ENCODE results near the gene EVI2B. TPM values are rescaled to one million over a fixed set of nuclear protein-coding genes. Genes with fewer than 3 reads are reported as not detected.

EVI2B gene
- polyA plus RNA-seq, 1 donor from 2014 or later, result not detected

DNA sequence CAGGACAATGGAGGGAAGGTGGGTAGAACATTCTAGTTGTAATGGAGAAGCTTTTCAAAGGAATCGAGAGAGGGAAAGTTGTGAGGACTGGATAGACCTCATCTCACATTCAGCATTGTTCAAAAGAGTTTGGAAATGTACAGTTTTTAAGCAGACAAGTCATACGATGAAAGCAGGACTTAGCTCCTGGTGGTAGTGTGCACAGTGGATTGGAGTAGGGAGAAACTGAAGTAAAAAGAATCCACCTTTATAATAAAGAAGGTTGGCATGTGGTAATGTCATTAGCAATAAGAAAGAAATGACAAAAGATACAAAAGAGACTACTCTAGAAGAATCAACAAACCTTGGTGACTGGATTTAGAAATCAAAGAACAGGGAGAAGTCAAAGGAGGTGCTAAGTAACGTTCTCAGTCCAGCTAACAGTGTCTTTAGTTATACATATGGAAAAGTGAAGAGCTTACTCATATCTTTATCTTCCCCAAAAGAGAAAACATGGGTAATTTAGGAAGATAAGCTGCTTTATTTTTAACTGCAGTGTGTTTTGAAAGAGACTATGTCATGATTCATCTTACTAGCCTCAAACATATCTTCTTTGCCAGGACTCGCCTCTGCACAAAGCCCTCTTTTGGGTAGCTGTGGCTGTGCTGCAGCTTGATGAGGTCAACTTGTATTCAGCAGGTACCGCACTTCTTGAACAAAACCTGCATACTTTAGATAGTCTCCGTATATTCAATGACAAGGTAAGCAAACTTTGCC is 26.2 kb upstream of the EVI2B start:
- no peaks in the 10 kb centered on the region for H3K79me2 ChIP-seq (replicated peaks; ENCODE audit: insufficient read depth, low read length)
- no peak overlapping the region for H3K4me2 ChIP-seq (ENCODE audit: low read length)
- H3K4me3 ChIP-seq (ENCODE audit: low read length), result no peak overlapping the region
- no peak overlapping the region for H3K9ac ChIP-seq (ENCODE audit: low read length)
- H3K36me3 ChIP-seq (ENCODE audit: insufficient read depth, low read length), result peaks cover 18% of the 10 kb centered on the region
- no peaks in the 10 kb centered on the region for H4K20me1 ChIP-seq (ENCODE audit: insufficient read depth)
- H3K9me2 ChIP-seq (ENCODE audit: insufficient read depth, low read length), result no peaks in the 10 kb centered on the region
- H3F3A ChIP-seq (ENCODE audit: insufficient read depth, low read length, poor library complexity, severe bottlenecking), result no peaks in the 10 kb centered on the region
- TF ChIP-seq, protein P1, sequence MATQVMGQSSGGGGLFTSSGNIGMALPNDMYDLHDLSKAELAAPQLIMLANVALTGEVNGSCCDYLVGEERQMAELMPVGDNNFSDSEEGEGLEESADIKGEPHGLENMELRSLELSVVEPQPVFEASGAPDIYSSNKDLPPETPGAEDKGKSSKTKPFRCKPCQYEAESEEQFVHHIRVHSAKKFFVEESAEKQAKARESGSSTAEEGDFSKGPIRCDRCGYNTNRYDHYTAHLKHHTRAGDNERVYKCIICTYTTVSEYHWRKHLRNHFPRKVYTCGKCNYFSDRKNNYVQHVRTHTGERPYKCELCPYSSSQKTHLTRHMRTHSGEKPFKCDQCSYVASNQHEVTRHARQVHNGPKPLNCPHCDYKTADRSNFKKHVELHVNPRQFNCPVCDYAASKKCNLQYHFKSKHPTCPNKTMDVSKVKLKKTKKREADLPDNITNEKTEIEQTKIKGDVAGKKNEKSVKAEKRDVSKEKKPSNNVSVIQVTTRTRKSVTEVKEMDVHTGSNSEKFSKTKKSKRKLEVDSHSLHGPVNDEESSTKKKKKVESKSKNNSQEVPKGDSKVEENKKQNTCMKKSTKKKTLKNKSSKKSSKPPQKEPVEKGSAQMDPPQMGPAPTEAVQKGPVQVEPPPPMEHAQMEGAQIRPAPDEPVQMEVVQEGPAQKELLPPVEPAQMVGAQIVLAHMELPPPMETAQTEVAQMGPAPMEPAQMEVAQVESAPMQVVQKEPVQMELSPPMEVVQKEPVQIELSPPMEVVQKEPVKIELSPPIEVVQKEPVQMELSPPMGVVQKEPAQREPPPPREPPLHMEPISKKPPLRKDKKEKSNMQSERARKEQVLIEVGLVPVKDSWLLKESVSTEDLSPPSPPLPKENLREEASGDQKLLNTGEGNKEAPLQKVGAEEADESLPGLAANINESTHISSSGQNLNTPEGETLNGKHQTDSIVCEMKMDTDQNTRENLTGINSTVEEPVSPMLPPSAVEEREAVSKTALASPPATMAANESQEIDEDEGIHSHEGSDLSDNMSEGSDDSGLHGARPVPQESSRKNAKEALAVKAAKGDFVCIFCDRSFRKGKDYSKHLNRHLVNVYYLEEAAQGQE (IDR thresholded peaks at IDR 0.05; ENCODE audit: borderline replicate concordance), result no peak
- TF ChIP-seq EZH2 (IDR thresholded peaks at IDR 0.05; ENCODE audit: borderline replicate concordance, insufficient read depth, low read length, poor library complexity, severe bottlenecking), result no peak
- TF ChIP-seq, protein P2, sequence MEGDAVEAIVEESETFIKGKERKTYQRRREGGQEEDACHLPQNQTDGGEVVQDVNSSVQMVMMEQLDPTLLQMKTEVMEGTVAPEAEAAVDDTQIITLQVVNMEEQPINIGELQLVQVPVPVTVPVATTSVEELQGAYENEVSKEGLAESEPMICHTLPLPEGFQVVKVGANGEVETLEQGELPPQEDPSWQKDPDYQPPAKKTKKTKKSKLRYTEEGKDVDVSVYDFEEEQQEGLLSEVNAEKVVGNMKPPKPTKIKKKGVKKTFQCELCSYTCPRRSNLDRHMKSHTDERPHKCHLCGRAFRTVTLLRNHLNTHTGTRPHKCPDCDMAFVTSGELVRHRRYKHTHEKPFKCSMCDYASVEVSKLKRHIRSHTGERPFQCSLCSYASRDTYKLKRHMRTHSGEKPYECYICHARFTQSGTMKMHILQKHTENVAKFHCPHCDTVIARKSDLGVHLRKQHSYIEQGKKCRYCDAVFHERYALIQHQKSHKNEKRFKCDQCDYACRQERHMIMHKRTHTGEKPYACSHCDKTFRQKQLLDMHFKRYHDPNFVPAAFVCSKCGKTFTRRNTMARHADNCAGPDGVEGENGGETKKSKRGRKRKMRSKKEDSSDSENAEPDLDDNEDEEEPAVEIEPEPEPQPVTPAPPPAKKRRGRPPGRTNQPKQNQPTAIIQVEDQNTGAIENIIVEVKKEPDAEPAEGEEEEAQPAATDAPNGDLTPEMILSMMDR (IDR thresholded peaks at IDR 0.05; ENCODE audit: poor library complexity, severe bottlenecking), result no peak
- TF ChIP-seq EP300 (conservative IDR thresholded peaks at IDR 0.05; ENCODE audit: poor library complexity, severe bottlenecking), result no peak
- no peak for TF ChIP-seq SMC3 (conservative IDR thresholded peaks at IDR 0.05; ENCODE audit: poor library complexity)
- no peak for TF ChIP-seq TAF1 (IDR thresholded peaks at IDR 0.05; ENCODE audit: low read depth)
- no peak for TF ChIP-seq MXI1 (conservative IDR thresholded peaks at IDR 0.05; ENCODE audit: poor library complexity, severe bottlenecking)
- no peak for TF ChIP-seq POLR2AphosphoS5 (IDR thresholded peaks at IDR 0.05)
- no peak for TF ChIP-seq RAD21 (conservative IDR thresholded peaks at IDR 0.05)
- H3K27ac ChIP-seq (ENCODE audit: low read length), result no peak overlapping the region
- no peaks in the 10 kb centered on the region for H3K27me3 ChIP-seq (ENCODE audit: insufficient read depth, low read depth, low read length)
- no peak overlapping the region for H2AFZ ChIP-seq (ENCODE audit: low read depth, low read length)
- H3K9me3 ChIP-seq (ENCODE audit: low read length), result no peaks in the 10 kb centered on the region

DNA sequence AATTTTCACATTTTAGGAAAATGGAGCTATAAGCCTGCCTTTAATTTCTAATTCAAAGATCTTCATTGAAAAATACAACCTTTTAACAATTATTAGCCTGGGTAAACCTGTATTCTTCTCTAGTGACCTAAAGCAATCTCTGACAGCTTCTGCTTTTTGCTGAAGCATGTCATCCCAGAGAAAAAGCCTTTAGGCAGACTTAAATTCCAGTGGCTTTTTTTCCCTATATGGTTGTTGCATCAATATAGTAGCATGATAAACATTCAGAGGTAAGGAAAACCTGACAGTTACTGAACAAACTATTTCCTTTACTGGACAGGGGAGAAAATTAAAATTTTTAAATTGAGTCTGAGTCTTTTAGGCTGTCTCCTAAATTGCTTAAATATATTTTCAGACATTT is 15.4 kb upstream of the EVI2B start:
- no peak overlapping the region for H3K9ac ChIP-seq (ENCODE audit: low read length)
- no peak overlapping the region for H2AFZ ChIP-seq (ENCODE audit: low read depth, low read length)
- no peaks in the 10 kb centered on the region for H4K20me1 ChIP-seq (ENCODE audit: insufficient read depth)
- no peak overlapping the region for H3K4me3 ChIP-seq (ENCODE audit: low read length)
- H3F3A ChIP-seq (ENCODE audit: insufficient read depth, low read length, poor library complexity, severe bottlenecking), result no peaks in the 10 kb centered on the region
- no peak overlapping the region for H3K4me2 ChIP-seq (ENCODE audit: low read length)
- H3K27me3 ChIP-seq (ENCODE audit: insufficient read depth, low read depth, low read length), result no peaks in the 10 kb centered on the region
- H3K36me3 ChIP-seq (ENCODE audit: insufficient read depth, low read length), result peaks cover 8% of the 10 kb centered on the region
- no peak overlapping the region for H3K27ac ChIP-seq (ENCODE audit: low read length)
- H3K79me2 ChIP-seq (replicated peaks; ENCODE audit: insufficient read depth, low read length), result no peaks in the 10 kb centered on the region
- TF ChIP-seq, protein P1 (IDR thresholded peaks at IDR 0.05; ENCODE audit: borderline replicate concordance), result no peak
- TF ChIP-seq MXI1 (conservative IDR thresholded peaks at IDR 0.05; ENCODE audit: poor library complexity, severe bottlenecking) (no peak), EZH2 (IDR thresholded peaks at IDR 0.05; ENCODE audit: borderline replicate concordance, insufficient read depth, low read length, poor library complexity, severe bottlenecking) (no peak), POLR2AphosphoS5 (IDR thresholded peaks at IDR 0.05) (no peak), SMC3 (conservative IDR thresholded peaks at IDR 0.05; ENCODE audit: poor library complexity) (no peak), EP300 (conservative IDR thresholded peaks at IDR 0.05; ENCODE audit: poor library complexity, severe bottlenecking) (no peak), TAF1 (IDR thresholded peaks at IDR 0.05; ENCODE audit: low read depth) (no peak), RAD21 (conservative IDR thresholded peaks at IDR 0.05) (no peak)
- TF ChIP-seq, protein P2 (IDR thresholded peaks at IDR 0.05; ENCODE audit: poor library complexity, severe bottlenecking), result no peak
- H3K9me2 ChIP-seq (ENCODE audit: insufficient read depth, low read length), result no peaks in the 10 kb centered on the region
- no peaks in the 10 kb centered on the region for H3K9me3 ChIP-seq (ENCODE audit: low read length)
